DMS153 treated with DMSO at 0.1 percent for 48 hours (cell line): ENCODE results near the gene FILIP1L.
"Not testable (repeated sequence)": the region's sequence is repeated elsewhere in the genome, so short reads cannot be mapped to it uniquely, and the experiment has no call there.

Experiments used
- DNase-seq: peaks from one replicate; lab custom pipeline; 2025; ENCODE audit not compliant: unreplicated experiment; lab: John Stamatoyannopoulos, UW

Gene FILIP1L

DNA sequence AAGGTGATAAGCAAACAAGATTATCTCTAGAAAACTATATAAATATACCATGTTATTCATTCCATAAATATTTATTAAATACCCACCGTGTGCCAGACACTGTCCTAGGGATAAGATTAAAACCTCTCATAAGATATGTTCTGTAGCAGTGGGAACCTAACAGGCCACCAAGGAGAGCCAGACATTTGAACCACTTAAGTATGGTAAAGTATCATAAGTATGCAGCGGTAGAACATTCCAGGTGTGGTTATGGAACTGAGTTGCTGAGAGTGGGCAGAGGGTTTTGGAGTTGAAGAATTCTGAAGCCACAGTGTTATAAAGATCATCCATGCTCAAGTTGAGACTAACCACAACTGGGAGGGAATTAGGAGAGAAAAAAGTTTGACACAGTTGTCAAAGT, 14.7 kb downstream of the FILIP1L start:
- DNase-seq, result no peak

GRCh38 chr3:100098784-100099070, 15.6 kb downstream of the FILIP1L start:
- no peak for DNase-seq

DNA sequence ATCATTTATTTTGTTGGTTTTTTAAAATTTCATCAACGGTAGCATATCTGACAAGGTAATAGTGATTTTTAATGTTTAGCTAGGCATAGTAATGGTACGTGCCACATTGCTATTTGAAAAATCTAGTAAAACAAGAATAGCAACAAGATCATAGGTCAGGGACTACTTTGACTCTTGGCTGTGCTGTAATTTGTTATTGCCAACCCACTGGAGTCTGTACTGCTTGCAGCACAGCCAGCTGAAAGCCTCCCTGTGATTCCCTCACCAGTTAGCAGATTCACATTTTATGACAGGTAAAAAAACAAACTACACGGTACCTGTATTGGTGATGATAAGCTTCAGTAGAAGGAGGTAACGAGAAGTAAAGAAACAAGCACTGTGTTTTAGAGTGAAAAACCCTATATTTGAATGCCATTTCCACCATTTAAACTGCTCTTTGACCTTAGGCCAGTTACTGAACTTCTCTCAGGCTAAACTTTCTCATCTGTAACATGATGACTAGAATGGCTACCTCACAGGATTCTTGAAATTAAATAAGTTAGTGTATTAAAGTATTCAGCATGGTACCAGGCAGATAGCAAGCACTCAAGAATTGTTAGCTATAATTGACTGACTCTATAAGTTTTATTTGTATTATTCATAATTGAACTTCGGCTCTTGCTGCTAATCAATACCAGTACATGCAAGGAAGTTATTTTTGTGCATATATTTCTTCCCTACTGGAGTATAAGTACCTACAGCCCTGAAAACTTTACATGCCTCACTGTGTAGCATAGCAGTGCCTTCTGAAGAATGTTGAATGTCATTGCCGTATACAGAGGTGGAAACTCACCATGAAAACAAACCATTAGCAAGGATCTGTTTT, 16.1 kb downstream of the FILIP1L start:
- no peak for DNase-seq

GRCh38 chr3:100096866-100097265, 17.4 kb downstream of the FILIP1L start:
- DNase-seq, result no peak

DNA sequence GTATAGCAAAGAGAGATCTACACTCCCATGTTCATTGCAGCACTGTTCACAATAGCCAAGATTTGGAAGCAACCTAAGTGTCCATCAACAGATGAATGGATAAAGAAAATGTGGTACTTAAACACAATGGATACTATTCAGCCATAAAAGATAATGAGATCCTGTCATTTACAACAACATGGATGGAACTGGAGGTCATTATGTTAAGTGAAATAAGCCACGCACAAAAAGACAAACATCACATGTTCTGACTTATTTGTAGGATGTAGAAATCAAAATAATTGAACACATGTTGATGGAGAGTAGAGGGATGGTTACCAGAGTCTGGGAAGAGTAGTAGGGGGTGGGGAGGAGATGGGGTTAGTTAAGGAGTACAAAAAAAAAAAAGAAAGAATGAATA, 18.0 kb downstream of the FILIP1L start:
- not testable (repeated sequence) for DNase-seq

GRCh38 chr3:100093831-100094230, 20.5 kb downstream of the FILIP1L start:
- no peak for DNase-seq

DNA sequence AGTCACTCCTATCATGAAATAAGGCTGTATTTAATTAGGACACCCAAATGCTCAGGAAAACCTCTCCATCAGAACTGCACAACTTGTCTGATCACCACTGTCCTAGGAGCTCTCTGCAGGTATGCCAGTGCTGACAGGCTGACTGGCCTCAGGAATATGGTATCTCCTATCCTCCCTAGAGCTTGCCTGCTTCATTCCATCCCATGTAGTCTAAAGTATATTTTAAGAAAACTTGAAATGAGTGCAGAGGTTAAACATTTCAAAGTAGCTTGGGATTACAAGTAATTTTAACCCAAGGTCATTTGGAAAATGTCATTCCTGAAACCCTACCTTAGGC, 23.7 kb downstream of the FILIP1L start:
- DNase-seq, result no peak

DNA sequence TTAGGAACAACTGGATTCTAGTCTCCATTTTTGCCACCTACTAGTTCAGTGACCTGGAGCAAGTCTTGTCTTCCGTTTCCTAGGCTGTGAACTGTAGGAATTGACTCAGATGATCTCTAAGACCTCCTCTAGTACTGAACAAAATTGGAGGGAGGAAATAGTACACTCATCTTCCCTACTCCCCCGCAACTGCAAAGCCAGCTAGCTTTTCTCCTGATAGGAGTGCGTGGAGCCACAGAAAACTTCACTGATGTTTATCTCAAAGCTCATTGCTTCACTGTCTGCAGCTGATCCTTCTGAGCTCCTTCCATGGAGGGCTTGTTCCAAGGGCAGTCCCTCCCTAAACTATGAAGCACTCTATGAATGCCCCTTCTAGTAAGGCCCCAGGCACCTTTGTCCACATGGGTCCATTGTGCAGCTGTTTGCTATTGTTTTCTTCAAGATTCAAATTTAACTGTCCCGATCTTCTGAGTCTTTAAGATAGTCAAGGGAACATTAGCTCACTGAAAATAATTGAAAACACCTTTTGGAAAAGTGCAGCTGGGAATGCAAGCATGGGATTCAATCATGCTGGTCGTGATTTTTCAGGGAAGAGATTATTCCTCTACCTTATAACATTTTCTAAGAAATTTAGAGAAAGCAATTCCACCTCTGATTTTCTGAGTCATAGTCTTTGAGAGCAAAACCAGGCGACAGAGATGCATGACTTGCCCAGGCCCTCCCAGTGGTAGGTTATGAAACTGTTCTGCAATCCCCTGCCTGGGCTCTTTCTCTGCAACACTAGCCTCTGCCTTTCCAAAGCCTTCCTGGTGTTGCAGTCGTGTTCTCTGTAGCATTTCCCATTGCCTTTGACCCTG, 24.3 kb downstream of the FILIP1L start:
- DNase-seq, result no peak

DNA sequence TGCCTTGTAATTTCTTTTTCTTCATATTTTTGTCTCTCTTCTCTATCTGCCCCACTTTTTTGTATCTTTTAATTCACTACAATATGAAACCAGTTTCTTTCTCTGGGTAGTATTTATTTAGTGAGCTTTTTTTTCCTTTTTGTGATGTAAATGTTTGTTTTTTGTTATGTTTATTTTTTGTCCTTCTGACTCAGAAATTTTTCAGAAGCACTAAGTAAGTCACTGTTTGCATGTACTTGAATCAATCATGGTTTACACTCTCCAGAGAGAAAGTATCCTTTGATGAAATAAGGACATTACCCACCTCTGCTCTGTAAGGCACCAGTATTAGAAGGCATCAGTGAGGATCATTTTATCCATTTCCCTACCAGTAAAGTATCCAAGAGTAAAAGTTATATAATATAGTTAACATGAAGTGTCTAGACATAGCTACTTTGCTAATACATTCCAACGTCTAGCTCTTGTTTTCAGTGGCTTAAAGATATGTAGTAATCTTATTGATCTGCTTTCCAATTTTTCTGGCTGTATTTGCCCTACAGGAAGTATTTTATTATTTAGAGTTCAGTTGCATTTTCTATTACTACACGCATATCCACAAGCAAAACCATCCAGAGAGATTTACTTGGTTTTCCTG, 25.4 kb downstream of the FILIP1L start:
- no peak for DNase-seq

DNA sequence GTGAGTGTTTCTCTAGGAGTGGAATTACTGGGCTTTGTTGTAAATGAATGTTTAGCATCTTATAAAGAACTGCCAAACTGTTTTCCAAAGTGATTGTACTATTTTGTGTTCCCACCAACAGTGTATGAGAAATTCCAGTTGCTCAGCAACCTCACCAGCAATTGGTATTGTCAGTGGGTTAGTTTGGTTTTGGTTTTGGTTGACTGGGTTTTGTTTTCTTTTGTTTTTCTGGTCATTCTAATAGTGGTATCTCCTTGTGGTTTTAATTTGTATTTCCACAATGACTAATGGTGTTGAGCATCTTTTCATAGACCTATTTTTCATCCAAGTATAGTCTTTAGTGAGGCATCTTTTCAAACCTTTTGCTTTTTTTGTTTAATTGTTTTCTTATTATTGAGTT, 27.1 kb downstream of the FILIP1L start:
- no peak for DNase-seq

DNA sequence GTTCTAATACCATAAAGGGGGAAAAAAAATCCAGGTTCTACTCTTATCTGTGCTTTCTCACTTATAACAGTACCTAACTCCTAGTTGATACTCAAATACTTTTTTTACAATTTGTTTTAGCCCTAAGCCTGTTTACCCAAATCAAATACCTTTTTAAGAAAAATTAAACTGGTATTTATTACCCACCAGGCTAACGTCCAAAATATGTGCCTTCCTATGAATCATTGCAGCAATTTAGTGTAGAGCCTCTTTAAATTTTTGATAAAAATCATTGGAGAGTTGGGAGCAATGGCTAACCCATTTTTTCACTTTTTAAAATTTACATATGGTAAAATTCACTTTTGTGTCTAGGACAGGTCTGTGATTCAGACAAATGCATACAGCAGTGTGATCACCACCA, 27.9 kb downstream of the FILIP1L start:
- no peak for DNase-seq

- no peak for DNase-seq
Observed at GRCh38 chr3:100084100-100084806, 30.0 kb downstream of the FILIP1L start.

DNA sequence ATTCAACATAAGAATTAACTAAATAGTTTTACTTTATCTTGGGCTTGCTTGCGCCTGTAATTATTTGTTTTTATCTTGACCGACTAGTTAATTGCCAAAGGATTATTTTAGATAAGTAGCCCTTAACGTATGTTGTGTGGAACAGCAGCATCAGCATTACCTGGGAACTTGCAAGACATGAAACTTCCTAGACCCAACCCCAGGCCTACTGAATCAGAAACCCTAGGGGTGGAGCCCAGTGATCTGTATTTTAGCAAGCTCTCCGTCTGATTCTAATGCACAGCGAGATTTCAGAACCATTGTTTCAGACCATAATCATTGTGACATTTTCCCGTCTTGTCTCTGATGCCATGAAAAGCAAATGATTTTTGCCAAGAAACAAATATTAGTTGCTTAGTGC, 31.1 kb downstream of the FILIP1L start:
- no peak for DNase-seq

DNA sequence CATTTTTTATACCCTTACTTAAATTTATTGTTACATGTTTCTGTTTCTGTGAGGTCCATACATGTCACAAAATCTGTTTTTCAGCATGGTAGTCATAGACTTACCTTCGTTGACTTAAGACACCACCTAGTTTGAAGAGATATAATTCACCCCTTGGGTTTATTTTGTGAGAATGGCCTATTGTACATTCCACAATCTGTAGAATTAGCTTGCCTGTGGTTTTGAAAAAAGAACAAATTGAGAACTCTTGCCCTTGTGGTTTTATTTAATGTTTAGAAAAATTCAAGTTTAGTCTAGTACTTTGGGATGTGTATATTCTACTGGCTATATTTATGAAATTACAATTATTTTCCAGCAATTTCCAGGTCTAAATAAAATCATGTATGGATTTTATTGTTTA, 31.6 kb downstream of the FILIP1L start:
- DNase-seq, result no peak

GRCh38 chr3:100081986-100082692, 32.2 kb downstream of the FILIP1L start:
- DNase-seq, result no peak

DNA sequence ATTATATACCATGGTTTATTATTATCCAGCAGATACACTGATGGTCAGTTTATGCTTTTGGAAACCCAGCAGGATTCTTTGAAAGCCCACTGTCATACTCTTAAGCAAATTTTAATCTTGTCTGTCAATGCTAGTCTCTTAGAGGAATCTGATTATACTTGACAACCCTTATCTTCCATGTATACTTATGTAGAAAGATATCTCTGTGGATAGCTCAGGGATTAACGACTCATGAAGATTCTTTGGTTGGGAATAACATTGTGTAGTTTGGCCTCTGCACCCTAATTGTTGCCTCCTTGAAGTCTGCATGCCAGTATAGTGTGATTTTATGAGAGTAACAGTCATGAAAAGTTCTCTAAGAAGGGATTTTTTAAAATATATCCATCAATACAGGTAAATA, 33.0 kb downstream of the FILIP1L start:
- DNase-seq, result no peak

DNA sequence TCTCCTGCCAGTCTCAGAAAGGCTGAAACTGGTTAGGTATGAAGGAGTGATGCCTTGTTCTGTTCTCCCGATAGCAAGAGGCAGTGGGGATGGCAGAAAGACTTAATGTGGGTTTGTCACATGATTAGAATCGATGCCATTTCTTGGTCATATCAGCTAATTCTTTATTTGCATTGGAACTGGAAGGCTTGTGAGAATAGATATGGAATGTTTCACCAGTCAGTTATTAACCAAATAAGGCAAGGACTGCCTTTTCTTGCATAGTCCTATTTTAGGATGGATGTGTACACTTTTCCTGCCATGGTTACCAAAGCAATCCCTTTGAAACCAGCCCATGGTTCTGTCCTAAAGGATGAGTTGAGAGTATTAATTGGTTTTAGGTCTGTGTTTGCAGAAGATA, 33.7 kb downstream of the FILIP1L start:
- DNase-seq, result no peak

GRCh38 chr3:100079328-100079727, 35.0 kb downstream of the FILIP1L start:
- DNase-seq, result no peak

GRCh38 chr3:100076731-100077529, 37.4 kb downstream of the FILIP1L start:
- no peak for DNase-seq
